NCI-H2029 (cell line): ENCODE data around the gene KCNQ1.

Source experiments
- DNase-seq: peaks from one replicate; lab custom pipeline; 2025; lab: John Stamatoyannopoulos, UW

The KCNQ1 gene

DNA sequence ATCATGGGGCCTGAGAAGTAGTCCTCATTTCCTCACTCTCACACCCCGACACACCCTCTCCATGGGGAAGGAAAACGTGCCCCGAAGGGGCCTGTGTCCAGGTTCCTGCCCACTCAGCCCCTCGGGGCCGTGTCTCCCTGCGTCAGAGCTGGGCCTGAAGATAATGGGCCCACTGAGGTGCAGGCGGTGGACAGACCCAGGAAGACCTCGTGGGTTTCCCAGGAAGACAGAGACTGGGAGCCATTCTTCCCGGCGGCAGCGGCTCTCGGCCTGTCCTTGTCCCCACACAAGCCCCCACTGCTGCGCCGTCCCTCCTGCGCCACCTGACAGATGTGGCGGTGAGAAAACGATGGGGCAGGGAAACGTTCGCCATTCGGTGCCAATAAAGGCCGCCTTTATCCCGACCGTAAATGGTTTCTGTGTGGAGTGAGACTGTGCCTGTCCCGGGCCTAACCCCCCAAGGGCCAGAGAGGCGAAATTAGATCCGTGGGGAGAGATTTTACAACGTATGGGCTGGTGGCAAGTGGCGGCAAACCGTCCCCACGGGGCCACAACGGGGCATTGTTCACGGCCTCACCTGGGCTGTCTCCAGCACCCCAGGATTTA lies 351.8 kb downstream of the KCNQ1 start:
- DNase-seq = no peak

DNA sequence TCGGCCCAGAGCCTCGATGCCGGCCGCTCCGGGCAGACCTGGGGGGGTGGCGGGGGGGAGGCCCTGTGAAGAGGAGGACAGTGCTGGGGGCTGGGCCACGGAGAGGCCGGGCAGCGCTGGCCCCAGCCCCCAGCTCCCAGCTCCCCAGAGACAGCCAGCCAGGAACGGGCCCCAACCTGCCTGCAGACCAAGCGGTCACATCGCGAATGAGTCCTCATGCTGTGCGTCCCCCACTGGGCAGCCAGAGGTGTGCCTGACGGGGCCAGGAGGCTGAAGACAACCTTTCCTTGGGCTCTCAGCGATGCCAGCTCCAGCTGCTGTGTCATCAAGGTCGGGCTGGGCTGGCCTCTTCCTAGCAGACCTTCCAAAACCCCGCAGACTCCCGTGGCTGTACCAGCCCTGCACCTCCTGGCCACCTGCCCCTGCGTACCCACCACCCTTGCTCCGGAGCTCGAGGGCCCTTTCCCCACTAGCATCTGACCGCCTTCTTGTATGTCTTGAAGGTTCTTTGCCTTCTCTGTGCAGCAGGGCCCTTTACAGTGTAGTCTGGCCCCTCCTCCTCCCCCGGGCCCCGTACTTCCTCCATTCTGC lies 352.4 kb downstream of the KCNQ1 start:
- DNase-seq = no peak

DNA sequence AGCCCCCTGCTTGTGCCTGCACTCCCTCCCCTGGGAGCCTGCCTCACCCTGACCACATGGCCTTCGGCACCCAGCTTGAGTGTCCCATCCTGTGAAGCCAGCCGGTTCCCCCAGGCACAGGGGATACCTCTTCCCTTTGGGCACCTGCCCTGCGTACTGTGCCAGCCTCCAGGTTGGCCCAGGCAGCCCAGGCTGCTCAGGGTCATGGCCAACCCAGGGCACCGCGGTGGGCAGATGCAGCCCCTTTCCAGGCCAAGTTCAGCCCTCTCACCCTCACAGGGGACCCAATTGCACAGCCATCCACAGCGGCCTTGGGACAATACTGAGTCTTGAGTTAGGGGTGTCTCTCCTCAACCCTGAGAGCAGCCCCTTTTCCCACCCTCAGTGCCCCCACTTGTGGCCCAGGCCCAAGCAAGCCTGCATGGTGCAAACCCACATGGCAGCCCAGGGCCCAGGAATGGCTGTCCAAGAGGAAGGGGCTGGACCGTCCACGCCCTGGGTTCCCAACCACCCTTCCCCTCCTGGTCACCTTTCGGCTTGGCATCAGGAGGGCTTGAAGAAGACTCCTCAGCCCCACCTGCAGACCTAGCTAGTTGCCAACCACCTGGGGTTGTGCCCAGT lies 353.0 kb downstream of the KCNQ1 start:
- no peak for DNase-seq

DNA sequence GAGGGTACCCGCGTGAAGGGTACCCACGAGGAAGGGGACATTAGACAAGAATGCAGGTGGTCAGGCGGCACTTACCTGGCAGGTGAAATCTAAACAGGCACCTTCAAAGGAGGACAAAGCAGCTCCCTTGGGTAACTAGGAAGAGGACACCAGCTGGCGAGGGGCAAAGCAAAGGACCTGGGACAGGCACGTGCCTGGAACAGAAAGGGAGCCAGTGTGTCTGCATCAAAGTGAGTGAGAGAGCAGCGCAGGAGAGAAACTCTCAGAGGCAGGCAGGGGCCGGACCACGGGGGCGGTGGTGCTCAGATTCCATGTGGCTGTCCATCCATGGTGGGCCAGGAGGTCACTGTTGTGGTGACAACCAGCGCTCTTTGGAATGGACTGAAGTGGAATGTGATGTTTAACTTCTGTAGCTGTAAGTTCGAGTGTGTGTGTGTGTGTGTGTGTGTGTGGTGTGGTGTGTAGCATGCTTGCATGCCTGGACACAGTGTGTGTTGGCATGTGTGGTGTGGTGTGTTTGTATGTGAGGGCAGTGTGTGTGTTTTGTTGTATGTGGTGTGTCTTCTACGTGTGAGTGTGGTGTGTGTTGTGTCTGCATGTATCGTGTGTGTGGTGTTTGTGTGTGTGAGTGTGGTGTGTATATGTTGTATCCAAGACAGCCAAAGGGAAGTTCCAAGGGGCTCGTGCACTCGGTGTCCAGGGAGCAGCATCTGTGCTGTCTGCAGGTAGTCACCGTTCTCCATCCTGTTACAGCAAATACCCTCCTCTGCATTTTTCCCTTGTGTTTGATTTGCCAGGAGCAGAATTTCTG lies 354.3 kb downstream of the KCNQ1 start:
- no peak for DNase-seq

DNA sequence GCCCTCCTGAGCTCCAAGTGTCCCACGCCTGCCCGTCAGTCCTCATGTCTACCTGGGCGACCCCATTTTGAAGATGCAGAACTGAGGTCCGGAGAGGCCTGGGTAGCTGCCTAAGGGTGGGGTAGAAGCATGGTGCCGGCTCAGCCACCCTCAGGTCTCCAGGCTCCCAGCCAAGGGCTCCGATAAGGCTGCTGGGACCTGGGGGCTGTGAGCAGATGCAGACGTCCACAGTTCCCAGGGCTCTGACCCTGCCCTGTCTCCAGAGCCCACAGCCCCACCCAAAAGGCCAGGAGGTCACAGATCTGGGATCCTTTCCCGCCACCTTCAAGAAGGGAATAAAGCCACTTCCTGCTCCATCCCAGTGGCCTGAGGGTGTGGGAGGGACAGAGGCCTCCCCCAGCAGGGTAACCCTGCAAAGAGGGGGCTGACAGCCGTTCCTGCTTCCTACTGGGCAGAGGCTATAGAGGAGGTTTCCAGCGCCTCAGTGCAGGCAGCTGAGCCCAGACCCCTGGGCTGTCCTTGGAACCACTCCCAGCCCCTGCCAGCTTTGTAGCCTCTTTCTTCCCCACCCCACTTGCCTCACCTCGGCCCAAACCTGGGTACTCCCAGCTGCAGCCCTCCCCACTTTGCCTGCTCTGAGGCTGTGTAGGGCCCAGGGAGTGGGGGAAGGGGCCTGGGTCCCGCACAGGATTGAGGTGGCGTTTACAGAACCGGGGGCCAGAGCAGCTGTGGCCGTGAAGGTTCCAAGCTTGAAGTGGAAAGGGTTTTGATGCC lies 355.3 kb downstream of the KCNQ1 start:
- DNase-seq = no peak

DNA sequence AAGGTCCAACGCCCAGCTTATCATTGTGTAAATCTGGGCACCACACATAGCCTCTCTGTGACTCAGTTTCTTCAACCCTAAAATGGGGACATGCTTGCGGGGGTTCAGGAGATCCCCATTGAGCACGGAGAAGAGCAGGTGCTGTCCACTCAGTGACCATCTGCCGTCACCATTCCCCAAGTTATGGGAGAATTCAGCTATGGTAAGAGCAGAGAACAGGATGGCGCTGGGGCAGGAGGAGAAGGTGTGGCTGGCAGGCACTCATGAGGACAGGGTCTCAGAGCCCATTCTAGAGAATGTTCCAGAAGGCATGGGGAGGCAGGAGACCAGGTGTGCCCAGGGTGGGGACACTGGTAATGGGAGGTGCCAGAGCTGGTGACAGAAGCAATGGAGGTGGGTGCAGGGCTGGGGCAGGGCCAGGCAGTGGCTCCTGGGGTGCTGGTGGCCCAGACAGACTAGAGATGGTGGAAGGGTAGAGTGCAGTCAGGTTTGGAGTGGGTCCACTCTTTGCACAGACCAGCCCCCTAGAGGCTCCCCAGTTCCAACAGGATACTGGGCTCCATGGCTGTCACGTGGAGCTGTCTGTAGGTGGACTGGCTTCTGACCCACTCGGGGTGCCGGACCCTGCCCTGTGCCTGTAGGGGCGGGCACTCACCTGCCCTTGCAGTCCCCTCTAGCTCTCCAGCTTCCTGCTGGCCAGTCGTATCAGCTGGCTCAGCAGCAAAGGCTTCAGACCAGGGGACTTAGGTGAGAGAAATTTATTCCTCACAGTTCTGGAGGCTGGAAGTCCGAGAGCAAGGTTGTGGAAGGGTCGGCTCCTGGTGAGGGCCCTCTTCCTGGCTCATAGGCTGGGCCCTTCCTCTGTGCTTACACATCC lies 356.1 kb downstream of the KCNQ1 start:
- DNase-seq = no peak

DNA sequence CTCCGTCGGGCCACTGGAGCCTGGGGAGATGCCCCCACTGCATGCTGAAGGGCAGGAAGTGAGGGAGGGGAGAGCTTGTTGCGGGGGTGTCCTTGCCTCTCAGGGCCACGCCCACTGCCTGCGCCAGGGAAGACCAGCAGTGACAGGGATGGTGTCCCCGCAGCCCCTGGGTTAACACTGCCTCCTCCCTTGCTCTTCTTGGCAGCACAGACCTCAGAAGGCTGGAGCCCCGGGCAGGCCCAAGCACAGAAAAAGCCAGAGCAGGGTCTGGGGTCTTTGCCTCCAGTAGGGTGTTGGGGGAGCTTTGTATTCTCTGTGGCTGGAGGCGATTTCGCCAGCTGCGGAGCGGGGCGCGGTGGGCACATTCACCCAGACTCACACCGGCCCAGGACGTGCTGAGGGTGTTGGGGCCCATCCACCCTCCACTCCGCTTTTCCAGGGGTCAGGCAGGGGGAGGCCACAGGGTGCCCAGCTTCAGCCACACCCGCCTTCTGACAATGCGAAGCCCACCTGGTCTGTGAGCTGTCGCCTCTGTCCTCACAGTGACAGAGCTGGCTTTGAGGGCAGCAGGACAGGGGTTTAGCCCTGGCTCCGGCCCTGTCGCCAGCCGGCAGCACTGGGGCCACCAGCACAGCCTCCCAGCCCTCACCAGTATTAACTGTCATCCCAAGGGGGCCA lies 357.0 kb downstream of the KCNQ1 start:
- DNase-seq = no peak

DNA sequence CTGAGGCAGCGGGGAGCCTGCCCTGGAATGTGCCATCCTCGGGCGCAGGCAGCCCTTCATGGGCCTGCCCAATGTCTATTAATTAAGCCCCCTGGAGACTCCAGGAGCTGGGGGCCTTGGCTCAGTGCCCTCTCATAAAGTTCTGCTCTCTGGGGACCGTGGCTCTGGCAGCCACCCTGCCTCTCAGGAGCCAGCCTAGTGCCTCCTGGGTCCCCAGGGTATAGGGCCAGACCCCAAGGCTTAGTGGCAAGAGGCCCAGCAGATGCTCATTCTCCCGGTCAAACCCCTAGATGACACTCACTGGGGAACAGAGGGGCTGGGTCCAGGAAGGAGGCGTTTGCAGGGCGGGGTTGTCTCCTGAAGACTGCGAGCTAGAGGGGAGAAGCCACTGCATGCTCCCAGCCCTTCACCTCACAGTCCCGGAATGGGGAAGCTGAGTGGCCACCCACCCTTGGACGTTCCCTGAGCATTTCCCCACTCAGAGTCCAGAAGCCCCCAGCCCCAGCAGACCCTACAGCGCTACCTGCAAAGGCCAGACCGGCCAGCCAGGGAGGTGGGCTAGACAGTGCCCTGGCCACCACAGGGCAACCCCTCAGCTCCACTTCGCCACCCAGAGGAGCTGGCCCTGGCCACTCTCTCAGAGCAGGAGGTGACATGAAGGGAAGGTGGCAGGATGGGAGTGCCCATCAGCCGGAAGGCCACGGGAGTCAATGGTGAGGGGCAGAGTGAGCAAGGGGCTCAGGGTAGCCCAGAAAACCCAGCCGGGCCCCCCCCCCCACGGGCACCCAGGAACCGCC lies 357.8 kb downstream of the KCNQ1 start:
- DNase-seq = no peak

DNA sequence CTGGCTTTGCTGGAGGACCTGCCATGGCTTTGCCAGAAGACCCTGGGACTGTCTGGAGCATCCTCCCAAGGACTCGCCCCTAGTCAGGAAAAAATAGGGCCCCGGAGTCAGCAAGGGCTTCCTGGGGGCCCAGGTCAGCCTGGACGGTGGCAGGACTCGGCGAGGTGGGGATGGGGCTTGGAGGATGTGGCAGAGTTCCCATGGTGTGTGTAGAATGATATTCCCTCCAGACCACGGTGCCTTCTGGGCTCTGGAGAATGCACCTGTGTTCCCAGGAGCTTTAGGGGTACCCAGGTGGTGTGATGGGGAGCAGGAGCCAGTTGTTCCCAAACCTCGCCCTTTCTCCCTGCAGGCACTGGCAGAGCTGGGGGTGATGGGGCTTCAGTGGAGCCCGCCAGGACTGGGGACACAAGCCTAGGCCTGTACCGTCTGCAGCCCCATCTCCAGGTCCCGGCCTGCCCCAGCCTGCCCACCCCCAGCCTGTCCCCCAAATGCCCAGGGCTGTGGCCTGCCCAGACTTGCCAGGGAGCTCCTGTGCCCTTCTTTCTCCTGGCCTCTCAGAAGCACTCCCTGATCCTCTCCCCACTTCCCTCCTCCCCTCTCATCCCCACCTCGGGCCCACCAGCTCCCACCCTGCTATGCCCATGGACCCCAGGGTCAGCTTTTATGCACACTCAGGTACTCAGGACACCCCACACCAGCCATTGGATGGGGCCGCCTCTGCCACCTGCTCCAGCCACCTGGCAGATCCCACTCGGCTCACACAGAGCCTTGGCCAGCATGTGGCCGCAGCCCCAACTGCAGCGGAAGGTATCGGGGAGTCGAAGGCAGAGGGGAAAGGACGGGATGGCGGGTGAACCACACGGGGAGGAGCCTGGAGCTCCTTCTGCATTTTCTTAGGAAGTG lies 358.6 kb downstream of the KCNQ1 start:
- no peak for DNase-seq

DNA sequence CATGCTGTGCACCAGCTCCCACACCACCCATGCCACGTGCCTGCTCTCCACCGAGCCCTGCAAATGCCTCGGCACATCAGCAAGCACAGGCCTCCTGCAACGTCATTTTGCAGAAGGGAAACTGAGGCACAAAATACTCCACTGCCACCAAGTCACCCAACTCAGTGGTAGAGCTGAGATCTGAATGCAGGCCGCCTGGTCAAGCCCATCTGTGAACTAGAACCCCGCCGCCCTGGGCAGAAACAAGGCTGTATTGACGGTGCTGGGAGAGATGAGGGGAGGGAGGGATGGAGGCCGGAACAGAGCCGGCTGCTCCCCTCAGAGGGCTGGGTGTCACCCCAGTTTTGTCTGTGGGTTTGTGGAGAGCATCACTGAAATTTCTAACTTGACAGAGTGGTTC lies 359.4 kb downstream of the KCNQ1 start:
- no peak for DNase-seq

DNA sequence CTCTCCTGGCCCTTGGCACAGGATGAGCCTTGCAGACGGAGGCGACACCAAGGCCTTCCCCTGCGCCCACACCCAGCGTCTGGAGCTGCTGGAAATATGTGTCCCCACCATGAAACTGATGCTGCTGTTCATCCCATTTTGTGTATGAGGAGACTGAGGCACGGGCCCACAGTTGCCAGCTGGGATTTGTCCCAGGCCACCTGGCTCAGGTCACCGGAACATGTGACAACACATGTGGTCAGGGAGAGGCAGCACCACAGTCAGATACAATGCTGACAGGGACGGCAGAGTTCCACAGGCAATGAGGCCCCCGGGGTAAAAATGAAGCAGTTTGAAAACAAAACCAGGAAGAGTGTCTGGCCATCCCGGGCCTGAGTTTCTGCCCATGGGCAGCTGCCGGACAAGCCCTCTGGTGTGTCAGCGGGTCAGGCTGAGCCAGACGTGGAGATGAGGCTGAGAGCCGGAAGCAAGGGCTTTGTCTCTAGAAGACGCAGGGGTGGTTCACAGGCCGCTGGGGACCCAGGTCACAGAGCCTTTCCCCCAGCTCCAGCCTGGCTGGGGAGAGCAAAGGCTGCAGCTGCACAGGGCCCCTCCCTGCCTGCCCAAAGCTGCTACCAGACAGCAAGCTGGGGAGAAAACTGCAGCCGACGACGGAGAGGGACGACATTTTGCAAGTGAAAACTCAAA lies 360.0 kb downstream of the KCNQ1 start:
- DNase-seq = no peak

DNA sequence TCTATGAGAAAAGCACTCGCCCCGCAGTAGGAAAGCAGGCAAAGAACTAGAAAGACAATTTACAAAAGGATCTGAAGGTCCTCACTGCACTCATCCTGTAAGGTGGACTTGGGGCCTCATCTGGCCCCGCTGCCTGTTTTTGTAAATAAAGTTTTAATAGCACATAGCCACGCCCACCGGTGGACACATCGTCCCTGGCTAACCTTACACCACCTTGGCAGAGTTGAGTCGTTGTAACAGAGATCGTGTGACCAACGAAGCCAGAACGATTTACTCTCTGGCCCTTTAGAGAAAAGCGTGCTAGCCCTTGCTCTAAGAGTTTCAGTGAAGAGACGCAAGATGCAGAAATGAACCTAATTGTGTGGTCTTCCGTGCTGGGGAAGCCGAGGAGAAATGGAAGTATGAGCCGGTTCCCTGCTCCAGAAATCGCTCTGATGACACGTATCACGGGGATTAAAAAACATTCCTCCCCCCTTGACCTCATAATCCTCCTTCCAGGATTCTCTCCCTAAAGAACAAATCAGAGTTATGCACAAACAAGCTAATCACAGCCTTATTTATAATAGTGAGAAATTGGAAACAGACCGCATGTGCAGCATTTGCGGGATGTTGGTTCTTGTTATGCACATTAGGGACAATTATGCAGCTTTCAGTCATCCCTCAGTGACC lies 360.7 kb downstream of the KCNQ1 start:
- no peak for DNase-seq

DNA sequence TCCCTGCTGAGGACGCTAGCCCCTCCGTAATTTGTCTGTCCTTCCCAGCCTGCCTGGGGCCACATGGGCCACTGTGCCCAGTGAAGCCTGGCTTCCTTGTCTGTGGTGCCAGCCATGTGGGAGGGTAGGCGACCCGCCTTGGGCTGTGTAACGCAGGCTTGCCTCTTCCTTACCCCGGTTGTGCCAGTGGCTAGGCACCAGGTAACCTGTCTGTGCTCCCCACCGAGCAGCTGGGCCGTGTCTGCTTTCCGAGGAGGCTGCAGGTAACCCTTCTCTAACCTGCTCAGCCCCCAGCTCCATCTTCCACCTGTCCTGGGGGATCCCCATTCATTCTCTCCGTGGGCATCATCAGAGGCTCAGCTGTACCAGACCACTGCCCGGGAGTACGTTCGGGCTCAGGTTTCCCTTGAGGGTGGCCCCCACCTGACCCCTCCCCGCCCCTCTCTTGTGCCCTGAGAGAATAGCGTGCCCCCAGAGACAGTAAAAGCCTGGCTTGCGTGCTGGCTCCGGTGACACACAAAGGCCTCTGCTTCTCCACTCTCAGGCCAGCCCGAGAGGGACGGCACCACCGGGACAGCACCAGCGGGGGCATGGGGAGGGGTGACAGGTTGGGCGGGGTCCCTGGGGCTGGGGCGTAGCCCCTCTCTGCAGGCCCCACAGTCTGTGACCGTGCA lies 361.7 kb downstream of the KCNQ1 start:
- no peak for DNase-seq

DNA sequence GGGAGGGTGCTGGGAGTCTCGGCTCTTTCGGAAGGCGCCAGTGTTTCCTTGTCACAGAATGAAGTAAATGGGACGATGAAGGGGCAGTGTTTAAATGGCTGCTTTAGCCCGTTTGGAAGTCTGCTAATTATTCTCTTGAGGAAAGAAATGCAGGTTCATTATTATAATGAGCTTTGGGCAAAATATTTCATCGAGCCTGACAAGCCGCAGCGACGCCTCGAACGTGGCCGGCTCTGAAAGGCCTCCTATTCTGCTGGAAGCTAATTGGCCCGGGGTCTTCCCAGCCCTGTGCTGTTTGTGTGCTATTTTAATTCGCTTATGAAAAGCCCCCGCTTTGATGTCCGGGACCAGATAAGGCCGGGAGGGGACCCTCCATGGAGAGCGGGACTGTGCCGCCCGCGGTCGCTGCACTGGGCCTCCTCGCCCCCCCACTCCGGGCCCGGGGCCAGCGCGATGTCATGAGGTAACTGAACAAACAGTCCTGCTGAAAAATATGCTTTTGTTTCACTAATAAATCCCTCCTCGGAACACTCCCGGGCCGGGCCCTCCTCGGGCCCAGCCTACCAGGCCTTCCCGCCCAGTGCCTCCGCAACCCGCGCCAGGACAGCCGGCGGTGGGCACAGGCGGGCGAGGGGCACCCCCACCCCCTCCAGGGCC lies 362.3 kb downstream of the KCNQ1 start:
- DNase-seq = peak; percentile 71

DNA sequence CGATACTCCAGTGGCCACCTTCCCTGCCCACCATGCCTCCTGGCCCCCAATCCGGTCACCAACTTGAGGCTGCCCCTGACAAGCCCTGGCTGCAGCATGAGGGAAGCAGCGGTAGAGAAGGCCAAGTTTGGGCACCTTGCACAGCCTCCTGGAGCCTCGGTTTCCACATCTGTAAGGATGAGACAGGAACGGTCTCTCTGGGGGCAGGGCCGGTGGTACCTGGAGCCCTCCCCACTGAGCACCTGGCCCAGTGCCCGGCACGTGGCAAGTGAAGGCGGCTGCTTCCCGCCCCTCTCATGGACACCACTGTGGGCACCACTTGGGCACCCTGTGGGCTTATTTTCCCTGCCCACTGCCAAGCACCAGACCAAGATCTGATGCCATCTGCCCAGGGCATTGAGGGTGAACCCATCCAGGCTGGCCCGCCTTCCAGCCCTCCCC lies 363.0 kb downstream of the KCNQ1 start:
- DNase-seq = no peak
